Dedifferentiated amniotic fluid mesenchymal stem cell (primary cell): ENCODE measurements around the gene NEO1.
"Not testable (repeated sequence)": the region's sequence is repeated elsewhere in the genome, so short reads cannot be mapped to it uniquely, and the experiment has no call there.

ENCODE experiments used
- DNase-seq: peaks from one replicate; pipeline ENCODE4 v3.0.0-alpha.2; 2016; ENCODE audit errors: extremely low spot score

The NEO1 gene

DNA sequence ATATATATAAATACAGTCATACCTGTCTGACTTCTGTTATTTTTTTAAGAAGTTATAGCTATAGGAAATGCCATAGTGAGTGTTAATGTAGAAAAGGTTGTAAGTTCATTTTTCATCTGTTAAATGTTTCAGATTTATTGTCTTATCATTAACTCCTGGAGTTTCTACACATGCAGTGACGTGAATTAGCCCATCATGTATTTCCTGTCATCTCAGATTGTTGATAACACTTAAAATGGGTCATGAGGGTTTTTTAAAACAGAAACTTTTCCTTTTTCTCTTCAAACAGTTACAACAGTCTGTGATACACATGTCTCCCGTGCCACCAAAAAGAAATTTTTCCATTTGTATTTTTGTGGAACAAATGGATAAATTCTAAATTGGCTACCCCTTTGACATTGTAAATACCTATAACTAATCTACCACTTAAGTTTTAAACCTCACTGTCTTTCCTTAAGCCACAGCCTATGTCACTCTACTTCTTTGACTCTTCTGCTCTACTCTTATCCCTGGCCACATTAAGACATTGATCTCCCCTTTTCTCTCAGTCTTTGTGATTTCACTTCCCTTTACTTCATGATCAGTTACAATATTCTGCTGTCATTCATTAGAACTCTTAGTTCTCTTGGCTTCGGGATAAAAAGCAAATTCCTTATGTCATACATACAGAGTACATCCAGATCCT lies 89.1 kb downstream of the NEO1 start:
- no peak for DNase-seq

DNA sequence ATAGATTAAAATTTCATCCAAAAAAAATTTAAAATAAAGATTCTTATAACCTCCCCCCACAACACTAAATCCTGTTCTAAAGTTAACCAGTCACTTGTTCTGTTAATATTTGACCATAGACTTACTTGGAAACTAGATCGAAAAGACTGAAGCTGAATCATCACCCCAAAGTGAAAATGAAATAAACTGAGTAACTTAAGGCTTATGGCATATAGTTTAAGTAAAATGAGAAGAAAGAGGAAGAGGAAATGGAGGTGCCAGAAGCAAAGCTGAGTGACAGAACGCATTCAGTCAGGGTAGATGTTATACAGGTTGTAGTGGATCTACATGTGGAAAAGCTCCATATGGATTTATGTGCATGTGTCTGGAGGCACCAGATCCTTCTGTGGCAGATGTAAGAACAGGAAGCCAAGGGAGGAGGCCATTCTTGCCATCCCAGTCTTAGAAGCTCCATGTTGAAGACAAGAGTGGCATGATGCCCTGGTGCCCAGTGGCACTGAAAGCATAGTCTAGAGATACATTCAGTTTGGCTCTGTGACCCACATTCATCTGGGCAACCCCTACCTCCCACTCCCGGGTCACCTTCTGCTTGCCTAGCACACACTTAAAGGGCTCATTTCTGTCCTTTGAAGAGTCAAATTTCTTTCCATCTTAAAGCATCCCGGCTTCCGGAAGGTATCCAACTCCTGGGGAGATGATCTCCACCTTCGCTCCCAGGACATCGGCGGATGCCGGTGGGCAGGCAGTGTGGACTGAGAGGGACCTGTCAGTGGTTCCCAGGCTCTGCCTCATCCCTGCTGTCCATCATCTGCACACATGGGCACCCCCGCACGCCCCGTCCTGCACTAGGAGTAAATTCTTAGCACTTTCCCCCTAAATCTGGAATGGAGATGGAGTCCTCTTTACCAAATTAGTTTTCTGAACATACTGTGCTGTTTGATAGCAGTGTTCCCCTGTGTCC lies 90.8 kb downstream of the NEO1 start:
- no peak for DNase-seq

DNA sequence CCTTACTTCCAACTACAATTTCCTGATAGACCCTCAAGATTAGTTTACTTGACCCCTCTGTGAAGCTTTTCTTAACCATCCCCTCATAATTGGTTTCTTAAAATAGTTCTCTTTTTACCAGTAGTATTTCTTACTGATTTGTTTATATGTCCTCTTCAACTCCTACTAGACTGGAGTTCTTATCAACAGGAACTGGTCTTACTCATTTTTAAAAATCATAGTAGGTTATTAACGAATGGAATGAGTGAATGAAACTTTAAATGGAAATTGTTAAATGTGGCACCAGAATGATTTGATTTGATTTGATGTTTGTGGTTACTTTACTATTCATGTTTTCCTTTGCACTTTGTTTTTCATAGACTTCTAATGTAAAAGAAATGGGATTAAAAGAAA lies 91.5 kb downstream of the NEO1 start:
- no peak for DNase-seq

DNA sequence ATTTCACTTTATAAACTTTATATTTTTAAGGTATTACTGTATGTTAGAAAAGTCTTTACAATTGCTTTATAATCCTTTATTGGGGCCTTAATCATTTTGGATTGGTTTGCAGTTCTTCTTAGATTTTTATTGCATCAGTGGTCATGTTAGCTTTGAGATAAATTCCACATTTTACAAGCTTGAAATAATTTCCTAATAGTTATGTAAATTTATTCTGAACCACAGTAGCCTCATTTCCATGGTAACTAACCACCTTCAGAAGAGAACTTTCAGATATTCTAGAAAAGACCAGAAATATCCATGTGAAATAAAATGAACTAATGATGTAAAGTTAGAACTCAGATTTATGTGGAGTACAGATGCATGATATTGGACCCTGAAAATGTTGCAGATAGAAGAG lies 94.2 kb downstream of the NEO1 start:
- DNase-seq = no peak

DNA sequence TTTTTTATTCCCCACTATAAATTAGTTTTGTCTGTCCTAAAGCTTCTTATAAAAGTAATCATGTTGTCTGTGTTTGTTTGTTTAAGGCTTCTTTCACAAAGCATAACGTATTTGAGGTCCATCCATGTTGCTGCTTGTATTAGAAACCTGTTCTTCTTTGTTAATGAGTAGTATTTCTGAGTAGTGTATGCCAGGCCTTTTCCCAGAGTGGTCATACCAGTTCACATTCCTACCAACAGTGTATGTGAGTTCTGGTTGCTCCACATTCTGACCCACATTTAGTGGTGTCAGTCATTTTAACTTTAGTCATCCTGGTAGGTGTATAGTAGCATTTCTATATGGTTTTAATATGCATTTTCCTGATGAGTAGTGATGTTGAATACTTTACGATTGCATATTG lies 98.6 kb downstream of the NEO1 start:
- DNase-seq = no peak

DNA sequence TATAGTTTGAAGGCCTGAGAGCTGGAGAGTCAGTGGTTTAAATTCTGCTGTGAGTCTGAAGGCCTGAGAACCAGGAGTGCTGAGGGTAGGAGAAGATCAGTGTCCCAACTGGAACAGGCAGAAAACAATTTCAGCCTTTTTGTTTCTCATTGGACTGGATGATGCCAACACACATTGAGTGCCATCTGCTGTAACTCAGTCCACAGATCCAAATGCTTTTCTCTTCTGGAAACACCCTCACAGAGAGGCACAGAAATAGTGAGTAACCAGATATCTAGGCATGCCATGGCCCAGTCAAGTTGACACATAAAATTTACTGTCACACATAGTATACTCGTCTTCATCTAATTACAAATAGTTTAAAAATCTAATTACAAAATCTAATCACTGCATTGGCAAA lies 100.8 kb downstream of the NEO1 start:
- DNase-seq = no peak

DNA sequence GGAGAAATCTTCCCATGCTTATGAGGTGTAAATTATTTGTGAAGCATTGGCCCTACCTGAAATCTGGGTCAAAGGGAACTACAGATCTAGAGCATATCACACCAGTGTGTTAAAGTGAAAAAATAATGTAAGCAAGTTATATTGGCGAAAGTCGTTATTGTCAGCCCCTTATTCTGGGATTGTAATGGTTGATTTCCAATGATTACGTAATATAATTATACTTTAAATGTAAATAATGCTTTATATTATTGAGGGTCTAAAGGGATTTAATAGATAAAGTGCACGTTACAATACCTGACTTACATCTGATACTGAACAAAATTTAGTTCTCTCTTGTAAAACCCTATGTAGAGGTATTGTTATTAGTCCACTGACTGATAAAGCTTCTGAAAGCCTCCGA lies 101.2 kb downstream of the NEO1 start:
- no peak for DNase-seq

DNA sequence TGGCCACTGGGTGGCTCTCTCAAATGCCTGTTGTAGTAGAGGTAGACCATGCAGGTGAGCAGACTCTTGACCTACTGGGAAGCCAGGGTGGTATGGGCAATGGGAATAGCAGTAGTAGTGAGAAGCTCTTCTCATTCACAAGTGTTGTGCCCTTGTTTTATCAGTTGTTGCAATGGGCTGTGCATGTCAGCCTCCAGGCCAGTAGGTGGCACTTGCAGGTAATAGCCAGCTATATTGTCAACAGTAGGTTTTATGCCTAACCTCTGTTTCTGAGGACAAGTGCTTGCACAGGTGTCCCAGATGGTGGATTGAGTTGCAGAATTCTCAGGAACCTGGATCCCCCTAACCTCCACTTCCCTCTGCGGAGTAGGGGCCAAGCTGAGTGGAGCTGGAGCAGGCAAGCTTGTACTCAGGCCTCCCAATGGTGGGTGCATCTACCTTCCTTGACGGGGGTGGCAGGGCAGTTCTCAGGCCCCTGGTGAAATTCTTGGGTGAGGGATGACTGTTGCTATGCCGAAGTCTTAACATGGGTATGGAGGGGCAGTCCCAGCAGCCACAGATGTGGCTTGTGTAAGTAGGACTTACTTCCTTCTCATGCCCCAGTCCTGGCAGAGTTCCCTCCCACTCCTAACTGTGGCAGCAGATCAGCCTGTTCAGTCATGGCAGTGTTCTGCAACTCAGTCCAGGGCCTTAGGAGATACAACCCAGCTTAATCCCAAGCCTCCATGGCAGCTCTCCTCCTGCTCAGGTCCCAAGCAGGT lies 104.3 kb downstream of the NEO1 start:
- no peak for DNase-seq

DNA sequence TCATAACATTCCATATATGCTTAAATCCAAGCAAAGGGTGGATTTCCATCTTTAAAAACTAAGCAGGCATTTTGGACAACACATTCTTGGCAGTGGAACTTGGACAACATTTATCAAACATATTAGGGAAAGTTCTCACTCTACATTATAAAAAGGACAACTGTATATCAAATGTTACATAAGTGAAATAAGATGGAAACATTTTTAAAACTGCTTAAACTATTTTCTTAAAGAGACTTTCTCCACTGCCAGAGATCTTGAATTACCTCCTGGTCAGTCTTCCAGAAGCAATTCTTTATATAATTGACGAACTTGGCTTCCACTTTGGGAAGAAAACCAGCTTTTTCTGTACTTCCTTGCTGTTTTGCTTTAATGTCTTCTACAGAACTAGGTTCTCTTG lies 109.3 kb downstream of the NEO1 start:
- no peak for DNase-seq

DNA sequence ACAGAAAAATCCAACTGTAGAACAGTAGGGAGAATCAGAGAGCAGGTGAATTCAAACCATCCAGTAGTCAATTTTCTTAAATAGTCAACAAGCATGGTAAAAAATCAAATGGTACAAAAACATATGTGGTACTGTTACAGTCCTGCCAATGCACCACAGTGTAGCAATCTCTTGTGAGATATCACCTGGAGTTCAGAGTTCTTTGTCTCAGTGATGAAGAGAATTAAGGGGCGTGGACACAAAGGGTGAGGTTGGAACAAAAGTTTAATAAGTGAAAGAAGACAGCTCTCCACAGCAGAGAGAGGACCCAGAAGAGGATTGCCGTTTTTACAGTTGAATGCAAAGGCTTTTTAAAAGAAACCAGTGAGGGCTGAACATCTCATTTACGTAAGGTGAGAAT lies 113.2 kb downstream of the NEO1 start:
- DNase-seq = no peak

DNA sequence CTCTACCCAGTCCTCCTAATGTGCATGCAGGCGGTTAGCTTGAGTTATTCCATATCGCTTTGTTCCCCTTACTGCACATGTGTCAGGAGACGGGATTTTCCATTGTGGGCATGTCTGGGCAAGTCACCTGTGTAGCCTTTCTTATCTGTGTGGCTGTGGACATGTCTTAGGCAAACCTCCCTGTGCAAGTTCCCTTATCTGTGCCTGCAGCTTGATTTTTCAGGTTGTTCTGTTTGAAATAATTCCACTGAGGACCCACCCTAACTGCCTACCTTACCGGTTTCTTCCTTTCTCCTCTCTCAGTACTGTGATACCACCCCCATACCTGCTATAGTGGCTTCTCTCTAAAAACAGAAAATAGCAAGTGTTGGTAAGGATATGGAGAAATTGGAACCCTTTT lies 113.6 kb downstream of the NEO1 start:
- DNase-seq = no peak

DNA sequence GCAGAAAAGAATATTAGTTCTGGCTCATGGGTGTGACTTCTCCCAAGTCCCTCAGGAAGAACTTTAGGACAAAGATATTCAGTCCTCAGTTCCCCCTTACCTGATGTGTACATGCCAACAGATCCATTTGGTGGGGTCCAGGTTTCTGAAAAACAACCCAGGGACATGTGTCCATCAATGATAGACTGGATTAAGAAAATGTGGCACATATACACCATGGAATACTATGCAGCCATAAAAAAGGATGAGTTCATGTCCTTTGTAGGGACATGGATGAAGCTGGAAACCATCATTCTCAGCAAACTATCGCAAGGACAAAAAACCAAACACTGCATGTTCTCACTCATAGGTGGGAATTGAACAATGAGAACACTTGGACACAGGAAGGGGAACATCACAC lies 114.4 kb downstream of the NEO1 start:
- DNase-seq = not testable (repeated sequence)

DNA sequence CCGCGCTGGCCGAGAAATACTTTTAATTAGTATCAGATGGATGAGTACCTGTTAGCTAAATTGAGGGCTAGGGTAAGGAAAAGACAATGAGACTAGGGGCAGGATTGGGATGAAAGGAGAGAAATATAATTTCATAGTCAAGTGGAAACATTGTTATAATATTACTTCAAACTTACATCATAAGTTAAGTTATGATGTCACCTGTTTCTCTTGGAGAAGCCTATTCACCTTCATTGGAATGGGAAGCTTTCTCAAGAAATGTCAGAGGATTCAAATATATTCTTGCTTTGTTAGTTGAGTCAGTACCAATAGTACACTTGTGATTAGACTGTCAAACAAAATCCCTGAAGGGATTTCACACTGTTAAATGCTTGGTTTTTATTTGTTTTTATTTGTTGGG lies 116.2 kb downstream of the NEO1 start:
- DNase-seq = no peak

DNA sequence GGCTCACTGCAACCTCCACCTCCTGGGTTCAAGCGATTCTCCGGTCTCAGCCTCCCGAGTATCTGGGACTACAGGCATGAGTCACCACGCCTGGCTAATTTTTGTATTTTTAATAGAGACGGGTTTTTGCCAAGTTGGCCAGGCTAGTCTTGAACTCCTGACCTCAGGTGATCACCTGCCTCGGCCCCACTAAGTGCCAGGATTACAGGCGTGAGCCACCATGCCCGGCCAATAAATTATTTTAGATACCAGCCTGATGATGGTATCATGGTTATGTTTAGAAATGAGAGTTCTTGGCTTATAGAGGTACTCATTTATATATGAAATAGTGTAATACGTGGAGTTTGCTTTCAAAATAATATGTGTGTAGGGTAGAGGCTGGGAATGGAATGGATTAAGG lies 119.4 kb downstream of the NEO1 start:
- no peak for DNase-seq

DNA sequence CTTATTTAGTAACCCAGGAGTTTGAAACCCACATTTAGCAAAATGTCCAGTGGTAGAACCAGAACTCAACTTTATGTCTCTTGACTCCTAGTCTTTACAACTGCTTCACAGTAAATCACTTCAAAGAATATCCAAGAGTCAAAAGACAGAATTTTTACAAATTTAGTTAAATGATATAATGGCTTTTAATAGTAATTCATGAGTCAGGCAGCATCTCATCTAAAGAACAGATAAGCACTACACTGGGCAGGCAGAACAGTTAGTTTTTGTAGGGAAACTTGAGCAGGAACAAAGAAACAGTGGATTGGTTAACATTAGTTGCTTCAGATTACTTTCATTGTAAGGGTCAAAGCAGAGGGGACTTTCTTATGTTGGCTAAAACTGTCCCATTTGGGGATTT lies 120.2 kb downstream of the NEO1 start:
- DNase-seq = no peak

DNA sequence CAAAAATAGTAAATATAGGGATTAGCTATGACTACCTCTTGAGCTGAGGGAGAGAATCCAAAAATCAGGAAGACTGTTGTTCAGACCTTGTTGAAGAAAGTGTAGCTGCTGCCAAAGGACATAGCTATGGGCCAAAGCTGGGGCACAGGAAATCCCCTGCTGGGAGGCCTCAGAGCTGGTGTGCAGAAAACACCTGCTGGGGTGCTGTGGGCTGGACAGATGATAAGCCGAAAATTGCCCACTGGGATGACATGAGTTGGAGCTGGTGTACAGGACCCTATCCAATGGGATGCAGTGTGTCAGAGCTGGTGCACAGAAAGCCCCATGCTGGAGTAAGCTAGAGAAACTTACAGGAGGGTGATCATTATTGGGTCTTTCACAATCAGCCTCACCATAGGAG lies 121.9 kb downstream of the NEO1 start:
- DNase-seq = no peak

DNA sequence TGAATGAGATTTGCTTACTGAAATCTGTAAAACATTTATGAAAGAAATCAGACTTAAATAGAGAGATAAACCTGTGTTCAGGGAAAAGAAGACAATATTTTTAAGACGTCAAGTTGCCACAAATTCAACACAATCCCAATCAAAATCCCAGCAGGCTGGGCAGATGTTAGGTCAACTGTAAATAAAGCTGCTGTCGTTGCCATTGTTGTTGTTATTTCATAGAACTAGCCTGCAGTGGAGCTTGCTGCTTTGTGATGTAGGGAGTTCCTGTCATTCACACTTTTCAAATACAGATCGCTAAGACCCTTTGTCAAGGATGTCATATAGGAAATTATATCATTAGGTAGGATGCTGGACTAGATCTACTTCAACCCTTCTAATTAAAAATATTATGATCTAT lies 123.1 kb downstream of the NEO1 start:
- no peak for DNase-seq

DNA sequence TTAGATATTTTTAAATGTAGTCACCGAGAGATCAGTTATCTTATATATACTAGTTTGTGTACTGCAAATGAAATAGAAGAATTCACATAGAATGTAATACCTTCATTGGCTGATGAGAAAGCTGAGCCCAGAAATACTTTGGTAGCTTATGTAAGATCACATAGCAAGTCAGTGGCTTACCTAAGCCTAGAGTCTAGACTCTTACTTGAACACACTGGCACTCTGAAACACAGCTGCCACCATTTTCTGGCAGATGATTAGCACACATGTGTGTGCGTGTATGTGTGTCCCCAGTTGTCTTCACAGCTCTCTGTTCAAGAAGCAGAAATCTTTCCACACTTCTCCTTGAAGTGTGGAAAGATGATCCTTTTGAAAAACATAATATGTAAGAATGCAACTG lies 124.3 kb downstream of the NEO1 start:
- DNase-seq = no peak

DNA sequence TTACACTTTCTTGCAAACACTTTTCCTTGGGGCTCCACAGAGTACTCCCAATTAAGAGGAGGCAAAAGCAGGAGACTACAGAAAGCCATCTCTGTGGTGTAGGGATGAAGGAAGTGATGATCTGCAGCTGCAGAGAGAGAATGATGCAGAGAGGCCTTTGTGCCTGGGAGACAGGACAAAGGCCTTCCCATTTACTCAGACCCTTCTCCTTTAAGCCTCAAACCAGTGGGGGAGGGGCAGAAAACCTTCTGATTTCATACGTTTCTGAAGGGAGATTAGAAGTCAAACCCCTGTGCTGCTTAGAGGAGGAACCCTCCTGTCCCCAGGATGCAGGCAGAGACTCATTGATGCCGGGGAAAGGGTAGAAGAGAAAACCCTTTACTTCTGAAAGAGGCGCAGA lies 130.8 kb downstream of the NEO1 start:
- DNase-seq = no peak

DNA sequence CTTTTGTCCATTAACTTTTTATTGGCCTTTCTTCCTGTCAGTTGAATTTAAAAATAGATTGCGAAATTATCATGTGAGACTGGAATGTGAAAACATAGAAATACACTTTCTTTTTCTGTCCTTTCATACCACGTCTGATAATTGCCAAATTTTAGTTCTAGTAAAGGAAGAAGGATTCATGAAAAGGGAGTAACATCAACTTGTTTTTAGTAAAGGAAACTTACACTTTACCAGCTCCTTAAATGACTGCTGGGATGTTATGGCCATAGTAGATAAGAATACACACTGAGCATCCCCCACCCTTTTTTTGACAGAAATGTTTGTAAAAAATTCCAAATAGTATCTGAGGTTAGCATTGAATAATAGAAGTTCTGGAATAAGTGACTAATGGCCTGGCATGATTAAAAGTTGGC lies 137.9 kb downstream of the NEO1 start:
- DNase-seq = no peak

DNA sequence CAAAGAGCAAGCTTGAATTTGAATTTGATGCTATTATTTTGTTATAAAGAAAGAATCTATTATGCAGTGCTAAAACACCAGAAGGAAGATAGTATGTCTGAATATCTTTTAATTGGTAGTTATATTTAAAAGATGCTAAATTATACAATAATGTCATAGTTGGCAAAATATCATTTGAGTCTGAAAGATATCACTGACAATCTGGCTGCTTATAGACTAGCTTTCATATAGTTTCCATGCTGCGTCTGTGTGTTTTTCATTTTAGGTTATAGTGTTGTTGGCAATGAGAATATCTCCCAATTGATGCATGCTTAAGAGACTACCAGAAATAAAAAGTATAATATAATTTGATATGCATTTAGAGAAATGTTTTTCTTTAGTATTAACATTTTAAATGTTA lies 142.9 kb downstream of the NEO1 start:
- no peak for DNase-seq

DNA sequence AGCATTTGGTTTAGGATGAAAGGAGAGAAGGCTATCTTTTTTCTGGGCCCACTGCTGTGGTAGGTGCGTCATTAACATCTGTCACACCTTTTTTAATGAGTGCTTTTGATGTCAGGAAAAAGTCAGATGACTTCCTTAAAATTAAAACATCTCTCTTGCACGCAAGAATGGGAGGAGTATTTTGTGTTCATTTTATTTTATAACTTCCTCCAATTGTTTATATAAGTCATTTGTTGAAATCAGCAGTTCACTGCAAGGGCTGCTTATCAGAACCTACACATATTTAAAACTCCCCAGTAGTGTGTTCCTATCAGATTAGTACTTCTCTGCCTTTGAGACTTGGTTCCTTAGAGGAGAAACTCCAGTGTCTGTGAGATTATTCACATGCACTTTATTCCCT lies 143.8 kb downstream of the NEO1 start:
- DNase-seq = no peak

DNA sequence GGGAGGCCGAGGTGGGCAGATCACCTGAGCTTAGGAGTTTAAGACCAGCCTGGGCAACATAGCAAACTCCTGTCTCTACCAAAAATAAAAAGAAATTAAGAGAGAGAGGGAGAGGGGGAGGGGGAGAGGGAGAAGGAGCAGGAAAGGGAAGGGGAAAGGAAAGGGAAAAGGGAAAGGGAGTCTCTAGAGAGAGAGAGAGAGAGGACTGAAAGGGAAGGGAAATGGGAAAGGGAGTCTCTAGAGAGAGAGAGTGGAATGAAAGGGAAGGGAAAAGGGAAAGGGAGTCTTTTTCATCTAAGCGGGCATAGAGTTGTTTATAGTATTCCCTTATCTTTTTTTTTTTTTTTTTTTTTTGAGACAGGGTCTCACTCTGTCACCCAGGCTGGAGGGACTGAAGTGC lies 148.1 kb downstream of the NEO1 start:
- no peak for DNase-seq
